Peyer's patch (tissue), 4 donors: Measurements from ENCODE around the gene SPATA31D3. TPM values are rescaled to one million over a fixed set of nuclear protein-coding genes. Genes with fewer than 3 reads are reported as not detected.
"Not testable (repeated sequence)": the region's sequence is repeated elsewhere in the genome, so short reads cannot be mapped to it uniquely, and the experiment has no call there.

Experiments used
- DNase-seq, 3 donors: peaks; one replicate each; pipeline ENCODE4 v3.0.0-alpha.2; 2017 to 2019
- H3K27ac ChIP-seq, 4 donors: fragments of 200-600 bp; sonication (generic); one replicate each; pipeline ENCODE4 v1.5.1; 2016 to 2019
- H3K27me3 ChIP-seq, 2 donors: fragments of 200-600 bp; sonication (generic); one replicate each; pipeline ENCODE4 v1.5.1; 2019
- H3K36me3 ChIP-seq, 3 donors: fragments of 200-600 bp; sonication (generic); one replicate each; pipeline ENCODE4 v1.5.1; 2016 to 2019
- H3K4me1 ChIP-seq, 4 donors: fragments of 200-600 bp; sonication (generic); one replicate each; pipeline ENCODE4 v1.5.1; 2016 to 2019
- H3K4me3 ChIP-seq, 4 donors: fragments of 200-600 bp; sonication (generic); 1 replicate in 3 of 4; 2 replicates in 1 of 4; pipeline ENCODE4 v1.5.1; 2016 to 2019; ENCODE audit warnings: mild to moderate bottlenecking in 1 of 4
- H3K9me3 ChIP-seq, 4 donors: fragments of 200-600 bp; sonication (generic); one replicate each; pipeline ENCODE4 v1.5.1; 2016 to 2019; ENCODE audit warnings: mild to moderate bottlenecking in 1 of 4
- CTCF ChIP-seq, 6 experiments: fragments of 450-650 bp in 4 of 6; fragments of 200-600 bp in 2 of 6; sonication (generic) in 1 of 6; IDR thresholded peaks; one replicate each; pipeline ENCODE4 v1.5.1; 2017 to 2019; ENCODE audit warnings: antibody characterized with exemption in 6 of 6, mild to moderate bottlenecking in 3 of 6, moderate library complexity in 1 of 6
- POLR2A ChIP-seq, 2 donors: fragments of 450-650 bp; IDR thresholded peaks; one replicate each; pipeline ENCODE4 v1.5.1; 2017; ENCODE audit warnings: antibody characterized with exemption in 2 of 2, mild to moderate bottlenecking in 2 of 2, moderate library complexity in 2 of 2
- total RNA-seq, 4 donors: library from RNA; depleted of rRNA; stranded (reverse); fragments of >200 nt; gene quantifications; one replicate each; pipeline ENCODE4 v1.1.0, GENCODE V29; 2016

Gene SPATA31D3
- not detected for total RNA-seq

- H3K27me3 ChIP-seq, H3K4me3 ChIP-seq, H3K9me3 ChIP-seq, H3K4me1 ChIP-seq, H3K27ac ChIP-seq, H3K36me3 ChIP-seq, DNase-seq: not testable (repeated sequence)
These were observed at the start of gene SPATA31D3 for GRCh38 chr9:81943393-81943792. TSS of gene SPATA31D3 (plus strand) at chr9:81943500. CDS start at chr9:81943586, 86 bp downstream.

- H3K9me3 ChIP-seq: no peaks in the 10 kb centered on the region
- no peak overlapping the region for H3K4me3 ChIP-seq
- H3K27me3 ChIP-seq: no peaks in the 10 kb centered on the region
- H3K4me1 ChIP-seq: no peaks in the 10 kb centered on the region
- no peak for TF ChIP-seq CTCF (IDR thresholded peaks at IDR 0.05)
- no peak for TF ChIP-seq POLR2A (IDR thresholded peaks at IDR 0.05)
- DNase-seq: no peak
- no peak overlapping the region for H3K27ac ChIP-seq
- no peaks in the 10 kb centered on the region for H3K36me3 ChIP-seq
These were observed 49.4 kb upstream of the SPATA31D3 start for GRCh38 chr9:81893929-81894328.

GRCh38 chr9:81894891-81895290 lies 48.4 kb upstream of the SPATA31D3 start:
- Histone ChIP-seq H3K36me3 (no peaks in the 10 kb centered on the region), H3K4me3 (no peak overlapping the region), H3K27me3 (no peaks in the 10 kb centered on the region), H3K4me1 (no peaks in the 10 kb centered on the region), H3K9me3 (no peaks in the 10 kb centered on the region), H3K27ac (no peak overlapping the region)
- no peak for DNase-seq
- TF ChIP-seq CTCF (IDR thresholded peaks at IDR 0.05) (no peak), POLR2A (IDR thresholded peaks at IDR 0.05) (no peak)

GRCh38 chr9:81896070-81896469 lies 47.2 kb upstream of the SPATA31D3 start:
- Histone ChIP-seq H3K27me3 (no peaks in the 10 kb centered on the region), H3K4me1 (no peaks in the 10 kb centered on the region), H3K9me3 (no peaks in the 10 kb centered on the region), H3K4me3 (no peak overlapping the region), H3K36me3 (no peaks in the 10 kb centered on the region), H3K27ac (no peak overlapping the region)
- TF ChIP-seq CTCF (IDR thresholded peaks at IDR 0.05) (no peak), POLR2A (IDR thresholded peaks at IDR 0.05) (no peak)
- no peak for DNase-seq

- Histone ChIP-seq H3K9me3 (no peaks in the 10 kb centered on the region), H3K4me3 (no peak overlapping the region), H3K27me3 (no peaks in the 10 kb centered on the region), H3K36me3 (no peaks in the 10 kb centered on the region), H3K27ac (no peak overlapping the region), H3K4me1 (no peaks in the 10 kb centered on the region)
- DNase-seq: no peak
- TF ChIP-seq POLR2A (IDR thresholded peaks at IDR 0.05): no peak
- TF ChIP-seq CTCF (IDR thresholded peaks at IDR 0.05): no peak
These were observed 44.4 kb upstream of the SPATA31D3 start for GRCh38 chr9:81898851-81899250.

- H3K27me3 ChIP-seq: no peaks in the 10 kb centered on the region
- H3K9me3 ChIP-seq: no peaks in the 10 kb centered on the region
- H3K27ac ChIP-seq: no peak overlapping the region
- DNase-seq: no peak
- no peaks in the 10 kb centered on the region for H3K4me1 ChIP-seq
- TF ChIP-seq POLR2A (IDR thresholded peaks at IDR 0.05): no peak
- TF ChIP-seq CTCF (IDR thresholded peaks at IDR 0.05): no peak
- H3K36me3 ChIP-seq: no peaks in the 10 kb centered on the region
- no peak overlapping the region for H3K4me3 ChIP-seq
These were observed 41.1 kb upstream of the SPATA31D3 start for GRCh38 chr9:81902196-81902595.
